K562 (cell line): ENCODE data around the gene MLF1. TPM values are rescaled to one million over a fixed set of nuclear protein-coding genes. Genes with fewer than 3 reads are reported as not detected.

ENCODE experiments used
- CREM ChIP-seq: IDR thresholded peaks from 2 replicates; pipeline ENCODE4 v1.6.1; 2014; ENCODE audit warnings: antibody characterized with exemption, low read depth
- ILK ChIP-seq: fragments of 450-650 bp; IDR thresholded peaks from 2 replicates; pipeline ENCODE4 v1.6.1; 2016; ENCODE audit warnings: missing genetic modification characterization, low read depth, mild to moderate bottlenecking, missing compliant biosample characterization, moderate library complexity, borderline replicate concordance
- RAD21 ChIP-seq, 2 experiments: fragments of 250-450 bp in 1 of 2; fragments of 450-650 bp in 1 of 2; sonication (Bioruptor Pico) in 1 of 2; formaldehyde crosslinking in 1 of 2; IDR thresholded peaks in 1 of 2; conservative IDR thresholded peaks in 1 of 2; 2 replicates each; pipeline versions ENCODE4 v1.4.0 to v1.8.0; 2020 to 2022; ENCODE audit warnings: mild to moderate bottlenecking in 2 of 2, moderate library complexity in 1 of 2
- polyA plus RNA-seq, 8 experiments: library from polyadenylated mRNA; depleted of rRNA in 4 of 8; stranded (reverse) in 5 of 8; unstranded in 3 of 8; fragments of >200 nt; fragmentation: Nextera tagmentation in 2 of 8; fragmentation: Illumina TruSeq in 1 of 8; extraction: Ambion mirVana in 2 of 8; extraction: Trizol in 1 of 8; gene quantifications; 2 replicates each; pipeline versions ENCODE4 v1.2.1 to v1.2.3, GENCODE V29; 2011 to 2014; ENCODE audit warnings: inconsistent platforms in 1 of 8, missing spikeins in 1 of 8
- total RNA-seq, 7 experiments: library from RNA; depleted of rRNA in 6 of 7; stranded (reverse); fragments of >200 nt in 6 of 7; fragmentation: Illumina TruSeq in 2 of 7; extraction: Trizol in 2 of 7; gene quantifications; 2 replicates each; pipeline versions ENCODE4 v1.2.1 to v1.2.3, GENCODE V29; 2011 to 2021; ENCODE audit warnings: low replicate concordance in 1 of 7
- TF ChIP-seq, protein P1 (sequence below): fragments of 450-650 bp; IDR thresholded peaks from 2 replicates; pipeline ENCODE4 v1.6.1; 2016; ENCODE audit warnings: mild to moderate bottlenecking
- TF ChIP-seq, protein P2 (sequence below): fragments of 200-600 bp; sonication (generic); IDR thresholded peaks from one replicate; pipeline ENCODE4 v1.6.1; 2012; ENCODE audit warnings: mild to moderate bottlenecking, low read depth, low read length, inconsistent platforms
- TF ChIP-seq, protein P3 (sequence below), 3 experiments: IDR thresholded peaks in 2 of 3; conservative IDR thresholded peaks in 1 of 3; 2 replicates each; pipeline ENCODE4 v1.5.1; 2011 to 2012; ENCODE audit warnings: low read length in 3 of 3, mild to moderate bottlenecking in 3 of 3, control low read depth in 2 of 3, improper control_type of control experiment in 1 of 3, inconsistent platforms in 1 of 3, low read depth in 1 of 3, mixed read lengths in 1 of 3, moderate library complexity in 1 of 3; ENCODE audit not compliant: insufficient read depth in 2 of 3

The MLF1 gene
- total and polyA plus RNA-seq, 9 of the 15 experiments (the other 6 are each of a cell fraction or from before 2014, with no cell fraction given): 20.4 to 71.0 (median 27.1) TPM

DNA sequence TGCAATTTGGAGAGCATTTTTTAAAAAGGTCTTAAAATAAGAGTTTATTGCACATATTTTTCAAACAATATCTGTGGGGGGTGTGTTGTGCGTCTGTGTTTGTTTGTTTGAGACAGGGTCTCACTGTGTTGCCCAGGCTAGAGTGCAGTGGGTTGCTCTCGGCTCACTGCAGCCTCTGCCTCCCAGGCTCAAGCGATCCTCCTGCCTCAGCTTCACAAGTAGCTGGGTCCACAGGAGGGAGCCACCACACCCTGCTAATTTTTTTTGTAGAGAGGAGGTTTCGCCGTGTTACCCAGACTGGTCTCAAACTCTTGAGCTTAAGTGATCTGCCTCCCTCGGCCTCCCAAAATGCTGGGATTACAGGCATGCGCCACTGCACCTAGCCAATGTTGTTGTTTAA is 2.7 kb downstream of the MLF1 start (continued):
- TF ChIP-seq, protein P1, sequence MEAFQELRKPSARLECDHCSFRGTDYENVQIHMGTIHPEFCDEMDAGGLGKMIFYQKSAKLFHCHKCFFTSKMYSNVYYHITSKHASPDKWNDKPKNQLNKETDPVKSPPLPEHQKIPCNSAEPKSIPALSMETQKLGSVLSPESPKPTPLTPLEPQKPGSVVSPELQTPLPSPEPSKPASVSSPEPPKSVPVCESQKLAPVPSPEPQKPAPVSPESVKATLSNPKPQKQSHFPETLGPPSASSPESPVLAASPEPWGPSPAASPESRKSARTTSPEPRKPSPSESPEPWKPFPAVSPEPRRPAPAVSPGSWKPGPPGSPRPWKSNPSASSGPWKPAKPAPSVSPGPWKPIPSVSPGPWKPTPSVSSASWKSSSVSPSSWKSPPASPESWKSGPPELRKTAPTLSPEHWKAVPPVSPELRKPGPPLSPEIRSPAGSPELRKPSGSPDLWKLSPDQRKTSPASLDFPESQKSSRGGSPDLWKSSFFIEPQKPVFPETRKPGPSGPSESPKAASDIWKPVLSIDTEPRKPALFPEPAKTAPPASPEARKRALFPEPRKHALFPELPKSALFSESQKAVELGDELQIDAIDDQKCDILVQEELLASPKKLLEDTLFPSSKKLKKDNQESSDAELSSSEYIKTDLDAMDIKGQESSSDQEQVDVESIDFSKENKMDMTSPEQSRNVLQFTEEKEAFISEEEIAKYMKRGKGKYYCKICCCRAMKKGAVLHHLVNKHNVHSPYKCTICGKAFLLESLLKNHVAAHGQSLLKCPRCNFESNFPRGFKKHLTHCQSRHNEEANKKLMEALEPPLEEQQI: 0 out of 2 replicates have a peak, but pooled peaks have one; percentile 19
- TF ChIP-seq, protein P2, sequence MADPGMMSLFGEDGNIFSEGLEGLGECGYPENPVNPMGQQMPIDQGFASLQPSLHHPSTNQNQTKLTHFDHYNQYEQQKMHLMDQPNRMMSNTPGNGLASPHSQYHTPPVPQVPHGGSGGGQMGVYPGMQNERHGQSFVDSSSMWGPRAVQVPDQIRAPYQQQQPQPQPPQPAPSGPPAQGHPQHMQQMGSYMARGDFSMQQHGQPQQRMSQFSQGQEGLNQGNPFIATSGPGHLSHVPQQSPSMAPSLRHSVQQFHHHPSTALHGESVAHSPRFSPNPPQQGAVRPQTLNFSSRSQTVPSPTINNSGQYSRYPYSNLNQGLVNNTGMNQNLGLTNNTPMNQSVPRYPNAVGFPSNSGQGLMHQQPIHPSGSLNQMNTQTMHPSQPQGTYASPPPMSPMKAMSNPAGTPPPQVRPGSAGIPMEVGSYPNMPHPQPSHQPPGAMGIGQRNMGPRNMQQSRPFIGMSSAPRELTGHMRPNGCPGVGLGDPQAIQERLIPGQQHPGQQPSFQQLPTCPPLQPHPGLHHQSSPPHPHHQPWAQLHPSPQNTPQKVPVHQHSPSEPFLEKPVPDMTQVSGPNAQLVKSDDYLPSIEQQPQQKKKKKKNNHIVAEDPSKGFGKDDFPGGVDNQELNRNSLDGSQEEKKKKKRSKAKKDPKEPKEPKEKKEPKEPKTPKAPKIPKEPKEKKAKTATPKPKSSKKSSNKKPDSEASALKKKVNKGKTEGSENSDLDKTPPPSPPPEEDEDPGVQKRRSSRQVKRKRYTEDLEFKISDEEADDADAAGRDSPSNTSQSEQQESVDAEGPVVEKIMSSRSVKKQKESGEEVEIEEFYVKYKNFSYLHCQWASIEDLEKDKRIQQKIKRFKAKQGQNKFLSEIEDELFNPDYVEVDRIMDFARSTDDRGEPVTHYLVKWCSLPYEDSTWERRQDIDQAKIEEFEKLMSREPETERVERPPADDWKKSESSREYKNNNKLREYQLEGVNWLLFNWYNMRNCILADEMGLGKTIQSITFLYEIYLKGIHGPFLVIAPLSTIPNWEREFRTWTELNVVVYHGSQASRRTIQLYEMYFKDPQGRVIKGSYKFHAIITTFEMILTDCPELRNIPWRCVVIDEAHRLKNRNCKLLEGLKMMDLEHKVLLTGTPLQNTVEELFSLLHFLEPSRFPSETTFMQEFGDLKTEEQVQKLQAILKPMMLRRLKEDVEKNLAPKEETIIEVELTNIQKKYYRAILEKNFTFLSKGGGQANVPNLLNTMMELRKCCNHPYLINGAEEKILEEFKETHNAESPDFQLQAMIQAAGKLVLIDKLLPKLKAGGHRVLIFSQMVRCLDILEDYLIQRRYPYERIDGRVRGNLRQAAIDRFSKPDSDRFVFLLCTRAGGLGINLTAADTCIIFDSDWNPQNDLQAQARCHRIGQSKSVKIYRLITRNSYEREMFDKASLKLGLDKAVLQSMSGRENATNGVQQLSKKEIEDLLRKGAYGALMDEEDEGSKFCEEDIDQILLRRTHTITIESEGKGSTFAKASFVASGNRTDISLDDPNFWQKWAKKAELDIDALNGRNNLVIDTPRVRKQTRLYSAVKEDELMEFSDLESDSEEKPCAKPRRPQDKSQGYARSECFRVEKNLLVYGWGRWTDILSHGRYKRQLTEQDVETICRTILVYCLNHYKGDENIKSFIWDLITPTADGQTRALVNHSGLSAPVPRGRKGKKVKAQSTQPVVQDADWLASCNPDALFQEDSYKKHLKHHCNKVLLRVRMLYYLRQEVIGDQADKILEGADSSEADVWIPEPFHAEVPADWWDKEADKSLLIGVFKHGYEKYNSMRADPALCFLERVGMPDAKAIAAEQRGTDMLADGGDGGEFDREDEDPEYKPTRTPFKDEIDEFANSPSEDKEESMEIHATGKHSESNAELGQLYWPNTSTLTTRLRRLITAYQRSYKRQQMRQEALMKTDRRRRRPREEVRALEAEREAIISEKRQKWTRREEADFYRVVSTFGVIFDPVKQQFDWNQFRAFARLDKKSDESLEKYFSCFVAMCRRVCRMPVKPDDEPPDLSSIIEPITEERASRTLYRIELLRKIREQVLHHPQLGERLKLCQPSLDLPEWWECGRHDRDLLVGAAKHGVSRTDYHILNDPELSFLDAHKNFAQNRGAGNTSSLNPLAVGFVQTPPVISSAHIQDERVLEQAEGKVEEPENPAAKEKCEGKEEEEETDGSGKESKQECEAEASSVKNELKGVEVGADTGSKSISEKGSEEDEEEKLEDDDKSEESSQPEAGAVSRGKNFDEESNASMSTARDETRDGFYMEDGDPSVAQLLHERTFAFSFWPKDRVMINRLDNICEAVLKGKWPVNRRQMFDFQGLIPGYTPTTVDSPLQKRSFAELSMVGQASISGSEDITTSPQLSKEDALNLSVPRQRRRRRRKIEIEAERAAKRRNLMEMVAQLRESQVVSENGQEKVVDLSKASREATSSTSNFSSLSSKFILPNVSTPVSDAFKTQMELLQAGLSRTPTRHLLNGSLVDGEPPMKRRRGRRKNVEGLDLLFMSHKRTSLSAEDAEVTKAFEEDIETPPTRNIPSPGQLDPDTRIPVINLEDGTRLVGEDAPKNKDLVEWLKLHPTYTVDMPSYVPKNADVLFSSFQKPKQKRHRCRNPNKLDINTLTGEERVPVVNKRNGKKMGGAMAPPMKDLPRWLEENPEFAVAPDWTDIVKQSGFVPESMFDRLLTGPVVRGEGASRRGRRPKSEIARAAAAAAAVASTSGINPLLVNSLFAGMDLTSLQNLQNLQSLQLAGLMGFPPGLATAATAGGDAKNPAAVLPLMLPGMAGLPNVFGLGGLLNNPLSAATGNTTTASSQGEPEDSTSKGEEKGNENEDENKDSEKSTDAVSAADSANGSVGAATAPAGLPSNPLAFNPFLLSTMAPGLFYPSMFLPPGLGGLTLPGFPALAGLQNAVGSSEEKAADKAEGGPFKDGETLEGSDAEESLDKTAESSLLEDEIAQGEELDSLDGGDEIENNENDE: no peak
- TF ChIP-seq RAD21 (CRISPR knock-in tag; conservative IDR thresholded peaks at IDR 0.05 in 1 of 2, IDR thresholded peaks at IDR 0.05 in 1 of 2) (peak; percentile 37 to 58), CREM (no peak), ILK (no peak)
- TF ChIP-seq, protein P3, sequence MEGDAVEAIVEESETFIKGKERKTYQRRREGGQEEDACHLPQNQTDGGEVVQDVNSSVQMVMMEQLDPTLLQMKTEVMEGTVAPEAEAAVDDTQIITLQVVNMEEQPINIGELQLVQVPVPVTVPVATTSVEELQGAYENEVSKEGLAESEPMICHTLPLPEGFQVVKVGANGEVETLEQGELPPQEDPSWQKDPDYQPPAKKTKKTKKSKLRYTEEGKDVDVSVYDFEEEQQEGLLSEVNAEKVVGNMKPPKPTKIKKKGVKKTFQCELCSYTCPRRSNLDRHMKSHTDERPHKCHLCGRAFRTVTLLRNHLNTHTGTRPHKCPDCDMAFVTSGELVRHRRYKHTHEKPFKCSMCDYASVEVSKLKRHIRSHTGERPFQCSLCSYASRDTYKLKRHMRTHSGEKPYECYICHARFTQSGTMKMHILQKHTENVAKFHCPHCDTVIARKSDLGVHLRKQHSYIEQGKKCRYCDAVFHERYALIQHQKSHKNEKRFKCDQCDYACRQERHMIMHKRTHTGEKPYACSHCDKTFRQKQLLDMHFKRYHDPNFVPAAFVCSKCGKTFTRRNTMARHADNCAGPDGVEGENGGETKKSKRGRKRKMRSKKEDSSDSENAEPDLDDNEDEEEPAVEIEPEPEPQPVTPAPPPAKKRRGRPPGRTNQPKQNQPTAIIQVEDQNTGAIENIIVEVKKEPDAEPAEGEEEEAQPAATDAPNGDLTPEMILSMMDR (IDR thresholded peaks at IDR 0.05 in 2 of 3, conservative IDR thresholded peaks at IDR 0.05 in 1 of 3; ENCODE audit: insufficient read depth in 2 of 3, low read depth in 1 of 3, low read length in 3 of 3): peak; percentile 34 to 48 (median 43); a peak in 4 of 6 replicates
